Right hindlimb (tissue), 1 donor: Measurements from ENCODE around the gene EMILIN2.
"Not testable (repeated sequence)": the region's sequence is repeated elsewhere in the genome, so short reads cannot be mapped to it uniquely, and the experiment has no call there.

ENCODE experiments used
- DNase-seq: peaks from one replicate; pipeline ENCODE4 v3.0.0-alpha.2; 2018

EMILIN2 gene

GRCh38 chr18:2847317-2848246 is 776 bp downstream of the EMILIN2 start:
- peak; percentile 67 for DNase-seq

GRCh38 chr18:2848247-2849246 is 1.7 kb downstream of the EMILIN2 start:
- DNase-seq = no peak

GRCh38 chr18:2850816-2851215 is 4.0 kb downstream of the EMILIN2 start:
- no peak for DNase-seq

- DNase-seq = no peak
Observed at GRCh38 chr18:2851771-2852170, 5.0 kb downstream of the EMILIN2 start.

- DNase-seq = not testable (repeated sequence)
Observed at GRCh38 chr18:2852460-2852859, 5.7 kb downstream of the EMILIN2 start.

GRCh38 chr18:2853173-2853925 is 6.5 kb downstream of the EMILIN2 start:
- DNase-seq = no peak

GRCh38 chr18:2853926-2854664 is 7.3 kb downstream of the EMILIN2 start:
- DNase-seq = no peak

- DNase-seq = peak; percentile 51
Observed at GRCh38 chr18:2854875-2855274, 8.1 kb downstream of the EMILIN2 start.

- no peak for DNase-seq
Observed at GRCh38 chr18:2855560-2856350, 8.9 kb downstream of the EMILIN2 start.

GRCh38 chr18:2856547-2857170 is 9.9 kb downstream of the EMILIN2 start:
- no peak for DNase-seq

GRCh38 chr18:2857491-2858131 is 10.8 kb downstream of the EMILIN2 start:
- no peak for DNase-seq

GRCh38 chr18:2860397-2860796 is 13.6 kb downstream of the EMILIN2 start:
- DNase-seq = not testable (repeated sequence)

- not testable (repeated sequence) for DNase-seq
Observed at GRCh38 chr18:2863997-2864396, 17.2 kb downstream of the EMILIN2 start.

- not testable (repeated sequence) for DNase-seq
Observed at GRCh38 chr18:2866465-2866864, 19.7 kb downstream of the EMILIN2 start.

GRCh38 chr18:2869207-2869606 is 22.4 kb downstream of the EMILIN2 start:
- no peak for DNase-seq

- no peak for DNase-seq
Observed at GRCh38 chr18:2871111-2871720, 24.4 kb downstream of the EMILIN2 start.

- no peak for DNase-seq
Observed at GRCh38 chr18:2872095-2872494, 25.3 kb downstream of the EMILIN2 start.

GRCh38 chr18:2874765-2875164 is 28.0 kb downstream of the EMILIN2 start:
- no peak for DNase-seq

GRCh38 chr18:2878656-2879330 is 32.0 kb downstream of the EMILIN2 start:
- no peak for DNase-seq
